ENCODE results near the gene PPP1R17.

DNA sequence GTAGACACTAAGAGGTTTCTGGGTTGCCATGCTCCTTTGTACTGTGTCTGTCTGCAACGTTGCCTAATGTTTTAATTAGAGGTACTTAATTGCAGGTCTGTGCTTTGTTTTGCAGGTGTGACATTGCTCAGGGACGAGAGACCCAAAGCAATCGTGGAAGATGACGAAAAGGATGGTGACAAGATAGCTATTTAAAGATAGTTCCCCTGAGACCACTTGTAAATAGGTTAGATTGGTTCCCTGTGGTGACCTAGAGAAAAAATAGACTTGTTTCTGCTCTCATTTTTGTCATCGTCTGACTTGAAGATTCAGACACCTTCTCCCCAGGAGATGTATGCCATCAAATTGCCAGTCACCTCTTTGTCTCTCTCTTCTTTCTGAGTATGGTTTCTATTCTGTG, 20.1 kb downstream of the PPP1R17 start:
- TF ChIP-seq POLR2AphosphoS5 (IDR thresholded peaks at IDR 0.05) = no peak
- TF ChIP-seq, protein P1, sequence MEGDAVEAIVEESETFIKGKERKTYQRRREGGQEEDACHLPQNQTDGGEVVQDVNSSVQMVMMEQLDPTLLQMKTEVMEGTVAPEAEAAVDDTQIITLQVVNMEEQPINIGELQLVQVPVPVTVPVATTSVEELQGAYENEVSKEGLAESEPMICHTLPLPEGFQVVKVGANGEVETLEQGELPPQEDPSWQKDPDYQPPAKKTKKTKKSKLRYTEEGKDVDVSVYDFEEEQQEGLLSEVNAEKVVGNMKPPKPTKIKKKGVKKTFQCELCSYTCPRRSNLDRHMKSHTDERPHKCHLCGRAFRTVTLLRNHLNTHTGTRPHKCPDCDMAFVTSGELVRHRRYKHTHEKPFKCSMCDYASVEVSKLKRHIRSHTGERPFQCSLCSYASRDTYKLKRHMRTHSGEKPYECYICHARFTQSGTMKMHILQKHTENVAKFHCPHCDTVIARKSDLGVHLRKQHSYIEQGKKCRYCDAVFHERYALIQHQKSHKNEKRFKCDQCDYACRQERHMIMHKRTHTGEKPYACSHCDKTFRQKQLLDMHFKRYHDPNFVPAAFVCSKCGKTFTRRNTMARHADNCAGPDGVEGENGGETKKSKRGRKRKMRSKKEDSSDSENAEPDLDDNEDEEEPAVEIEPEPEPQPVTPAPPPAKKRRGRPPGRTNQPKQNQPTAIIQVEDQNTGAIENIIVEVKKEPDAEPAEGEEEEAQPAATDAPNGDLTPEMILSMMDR (IDR thresholded peaks at IDR 0.05) = no peak

All from breast epithelium (tissue), 3 donors.